WTC11 (cell line): ENCODE measurements around the gene FAM136A. TPM values are rescaled to one million over a fixed set of nuclear protein-coding genes. Genes with fewer than 3 reads are reported as not detected.
"Not testable (repeated sequence)": the region's sequence is repeated elsewhere in the genome, so short reads cannot be mapped to it uniquely, and the experiment has no call there.

Experiments
- ATAC-seq: fragments of 200-7000 bp; cut with Tn5 transposase; 2 replicates; pipeline ENCODE4 v1.10.0; 2021; ENCODE audit warnings: mild to moderate bottlenecking, moderate library complexity
- CTCF ChIA-PET: fragments of 300-600 bp; sonication (Branson Sonifier 250); formaldehyde crosslinking; loops from one replicate; lab custom pipeline; 2021; ENCODE audit warnings: antibody characterized with exemption; lab: Charles Lee
- POLR2A ChIA-PET: fragments of 350-600 bp; sonication (Branson Sonifier 250); formaldehyde crosslinking; loops from one replicate; lab custom pipeline; 2021; ENCODE audit warnings: antibody characterized with exemption; lab: Charles Lee
- DNase-seq: peaks from one replicate; pipeline ENCODE4 v3.0.0; 2021; ENCODE audit warnings: low spot score
- H3K27ac Mint-ChIP-seq: 2 replicates; pipeline ENCODE4 v1.8.0; 2021; ENCODE audit warnings: mixed read lengths
- H3K27me3 Mint-ChIP-seq: 2 replicates; pipeline ENCODE4 v1.8.0; 2021; ENCODE audit warnings: low read depth, mild to moderate bottlenecking, moderate library complexity, mixed read lengths
- H3K36me3 Mint-ChIP-seq: 2 replicates; pipeline ENCODE4 v1.8.0; 2021; ENCODE audit warnings: mixed read lengths
- H3K4me1 Mint-ChIP-seq: 2 replicates; pipeline ENCODE4 v1.8.0; 2022; ENCODE audit warnings: mixed read lengths
- H3K4me3 Mint-ChIP-seq: 2 replicates; pipeline ENCODE4 v1.8.0; 2021; ENCODE audit warnings: mild to moderate bottlenecking, moderate library complexity, mixed read lengths
- H3K9me3 Mint-ChIP-seq: 2 replicates; pipeline ENCODE4 v1.8.0; 2021; ENCODE audit warnings: mixed read lengths
- AR ChIP-seq: fragments of 250-450 bp; sonication (Bioruptor Pico); IDR thresholded peaks from 2 replicates; pipeline ENCODE4 v1.9.0; 2021; ENCODE audit warnings: mild to moderate bottlenecking
- ATF2 ChIP-seq: sonication (generic); formaldehyde crosslinking; IDR thresholded peaks from 2 replicates; pipeline ENCODE4 v1.8.1; 2022; ENCODE audit warnings: low read depth, missing genetic modification reagents, borderline replicate concordance
- ATF6 ChIP-seq: sonication (generic); formaldehyde crosslinking; IDR thresholded peaks from 2 replicates; pipeline ENCODE4 v1.8.1; 2023; ENCODE audit warnings: mild to moderate bottlenecking, missing genetic modification reagents
- ETV6 ChIP-seq: sonication (generic); formaldehyde crosslinking; IDR thresholded peaks from 2 replicates; pipeline ENCODE4 v1.8.1; 2022; ENCODE audit warnings: mild to moderate bottlenecking, missing genetic modification reagents
- FOXJ3 ChIP-seq: sonication (generic); formaldehyde crosslinking; IDR thresholded peaks from 2 replicates; pipeline ENCODE4 v1.9.0; 2021; ENCODE audit warnings: missing genetic modification reagents, mild to moderate bottlenecking, borderline replicate concordance
- HMGA2 ChIP-seq: fragments of 250-450 bp; sonication (Bioruptor Pico); IDR thresholded peaks from 2 replicates; pipeline ENCODE4 v1.4.0; 2021; ENCODE audit warnings: mild to moderate bottlenecking, moderate library complexity
- TP53 ChIP-seq: sonication (generic); formaldehyde crosslinking; IDR thresholded peaks from 2 replicates; pipeline ENCODE4 v1.8.1; 2023; ENCODE audit warnings: mild to moderate bottlenecking, missing genetic modification reagents
- ZNF416 ChIP-seq: fragments of 250-450 bp; sonication (Bioruptor Pico); IDR thresholded peaks from 2 replicates; pipeline ENCODE4 v1.9.0; 2021; ENCODE audit warnings: mild to moderate bottlenecking, inconsistent platforms
- ZNF532 ChIP-seq: fragments of 250-450 bp; sonication (Bioruptor Pico); IDR thresholded peaks from 2 replicates; pipeline ENCODE4 v1.9.0; 2021; ENCODE audit warnings: mild to moderate bottlenecking, borderline replicate concordance
- total RNA-seq: library from RNA; stranded (reverse); gene quantifications from 3 replicates; pipeline ENCODE4 v1.2.3, GENCODE V29; 2021
- TF ChIP-seq, protein P1 (sequence below): sonication (generic); formaldehyde crosslinking; IDR thresholded peaks from 2 replicates; pipeline ENCODE4 v1.8.1; 2022; ENCODE audit warnings: mild to moderate bottlenecking, moderate library complexity, missing genetic modification reagents
- TF ChIP-seq, protein P2 (sequence below): sonication (generic); formaldehyde crosslinking; IDR thresholded peaks from 2 replicates; pipeline ENCODE4 v1.8.0; 2022; ENCODE audit warnings: missing genetic modification reagents
- TF ChIP-seq, protein P3 (sequence below): fragments of 250-450 bp; sonication (Bioruptor Pico); IDR thresholded peaks from 2 replicates; pipeline ENCODE4 v1.8.0; 2021; ENCODE audit warnings: mild to moderate bottlenecking

The FAM136A gene
- total RNA-seq, 1 experiment from 2014 or later, result 83.9 TPM

- peaks cover 19% of the 10 kb centered on the region for H3K4me1 Mint-ChIP-seq
- H3K27me3 Mint-ChIP-seq, result peaks cover 5% of the 10 kb centered on the region; the same call in 1 of the 2 replicates
- H3K4me3 Mint-ChIP-seq, result peak overlapping the region; percentile 84
- TF ChIP-seq FOXJ3 (CRISPR knock-in tag) (no peak), ATF6 (CRISPR knock-in tag) (no peak), HMGA2 (CRISPR knock-in tag) (no peak)
- TF ChIP-seq, protein P1, sequence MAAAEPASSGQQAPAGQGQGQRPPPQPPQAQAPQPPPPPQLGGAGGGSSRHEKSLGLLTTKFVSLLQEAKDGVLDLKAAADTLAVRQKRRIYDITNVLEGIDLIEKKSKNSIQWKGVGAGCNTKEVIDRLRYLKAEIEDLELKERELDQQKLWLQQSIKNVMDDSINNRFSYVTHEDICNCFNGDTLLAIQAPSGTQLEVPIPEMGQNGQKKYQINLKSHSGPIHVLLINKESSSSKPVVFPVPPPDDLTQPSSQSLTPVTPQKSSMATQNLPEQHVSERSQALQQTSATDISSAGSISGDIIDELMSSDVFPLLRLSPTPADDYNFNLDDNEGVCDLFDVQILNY (CRISPR knock-in tag), result no peak
- TF ChIP-seq, protein P2, sequence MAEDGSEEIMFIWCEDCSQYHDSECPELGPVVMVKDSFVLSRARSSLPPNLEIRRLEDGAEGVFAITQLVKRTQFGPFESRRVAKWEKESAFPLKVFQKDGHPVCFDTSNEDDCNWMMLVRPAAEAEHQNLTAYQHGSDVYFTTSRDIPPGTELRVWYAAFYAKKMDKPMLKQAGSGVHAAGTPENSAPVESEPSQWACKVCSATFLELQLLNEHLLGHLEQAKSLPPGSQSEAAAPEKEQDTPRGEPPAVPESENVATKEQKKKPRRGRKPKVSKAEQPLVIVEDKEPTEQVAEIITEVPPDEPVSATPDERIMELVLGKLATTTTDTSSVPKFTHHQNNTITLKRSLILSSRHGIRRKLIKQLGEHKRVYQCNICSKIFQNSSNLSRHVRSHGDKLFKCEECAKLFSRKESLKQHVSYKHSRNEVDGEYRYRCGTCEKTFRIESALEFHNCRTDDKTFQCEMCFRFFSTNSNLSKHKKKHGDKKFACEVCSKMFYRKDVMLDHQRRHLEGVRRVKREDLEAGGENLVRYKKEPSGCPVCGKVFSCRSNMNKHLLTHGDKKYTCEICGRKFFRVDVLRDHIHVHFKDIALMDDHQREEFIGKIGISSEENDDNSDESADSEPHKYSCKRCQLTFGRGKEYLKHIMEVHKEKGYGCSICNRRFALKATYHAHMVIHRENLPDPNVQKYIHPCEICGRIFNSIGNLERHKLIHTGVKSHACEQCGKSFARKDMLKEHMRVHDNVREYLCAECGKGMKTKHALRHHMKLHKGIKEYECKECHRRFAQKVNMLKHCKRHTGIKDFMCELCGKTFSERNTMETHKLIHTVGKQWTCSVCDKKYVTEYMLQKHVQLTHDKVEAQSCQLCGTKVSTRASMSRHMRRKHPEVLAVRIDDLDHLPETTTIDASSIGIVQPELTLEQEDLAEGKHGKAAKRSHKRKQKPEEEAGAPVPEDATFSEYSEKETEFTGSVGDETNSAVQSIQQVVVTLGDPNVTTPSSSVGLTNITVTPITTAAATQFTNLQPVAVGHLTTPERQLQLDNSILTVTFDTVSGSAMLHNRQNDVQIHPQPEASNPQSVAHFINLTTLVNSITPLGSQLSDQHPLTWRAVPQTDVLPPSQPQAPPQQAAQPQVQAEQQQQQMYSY (CRISPR knock-in tag), result no peak
- no peak for DNase-seq
- ChIA-PET CTCF (interaction anchor here (0.9 to 3.9 kb wide), 7 partner anchors 7 to 386 kb away, joined by 3 to 58 read pairs (median 10); partner anchors contain the start of gene SNRPG), POLR2A (no interaction called here)
- peak overlapping the region; percentile 89 for H3K27ac Mint-ChIP-seq
- H3K36me3 Mint-ChIP-seq, result peaks cover 42% of the 10 kb centered on the region
- no peak for ATAC-seq
- peaks cover 9% of the 10 kb centered on the region for H3K9me3 Mint-ChIP-seq
Measured at GRCh38 chr2:70300771-70301343, 1.0 kb downstream of the FAM136A start.

DNA sequence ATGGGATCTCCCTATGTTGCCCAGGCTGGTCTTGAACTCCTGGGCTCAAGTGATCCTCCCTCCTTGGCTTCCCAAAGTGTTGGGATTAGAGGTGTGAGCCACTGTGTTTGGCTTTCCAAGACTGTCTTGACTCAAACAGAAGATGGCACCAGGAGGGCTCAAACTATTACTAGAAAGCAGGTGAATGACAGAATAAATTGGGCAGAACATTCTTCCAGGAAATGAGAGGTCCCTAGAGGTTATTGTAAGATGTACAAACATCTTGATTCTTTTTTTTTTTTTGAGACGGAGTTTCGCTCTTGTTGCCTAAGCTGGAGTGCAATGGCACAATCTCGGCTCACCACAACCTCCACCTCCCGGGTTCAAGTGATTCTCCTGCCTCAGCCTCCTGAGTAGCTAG lies 4.0 kb downstream of the FAM136A start:
- H3K27ac Mint-ChIP-seq, DNase-seq, H3K9me3 Mint-ChIP-seq, H3K4me3 Mint-ChIP-seq, POLR2A ChIA-PET, H3K27me3 Mint-ChIP-seq, ATAC-seq, H3K4me1 Mint-ChIP-seq, CTCF ChIA-PET: not testable (repeated sequence)
- H3K36me3 Mint-ChIP-seq, result peaks cover 38% of the 10 kb centered on the region

- CTCF ChIA-PET, result interaction anchor here (1.5 kb wide), 1 partner anchor 26 kb away, joined by 4 read pairs; the partner anchor contains the start of gene PCYOX1
- peak overlapping the region; percentile 55; the same call in 1 of the 2 replicates for H3K27ac Mint-ChIP-seq
- H3K9me3 Mint-ChIP-seq, result no peaks in the 10 kb centered on the region
- H3K4me3 Mint-ChIP-seq, result no peak overlapping the region
- H3K36me3 Mint-ChIP-seq, result peaks cover 80% of the 10 kb centered on the region
- no peaks in the 10 kb centered on the region for H3K27me3 Mint-ChIP-seq
- ATAC-seq, result no peak
- H3K4me1 Mint-ChIP-seq, result no peaks in the 10 kb centered on the region
- POLR2A ChIA-PET, result interaction anchor here (0.6 to 2.3 kb wide), 3 partner anchors 10 to 26 kb away, joined by 3 to 10 read pairs (median 5); partner anchors contain the start of genes PCYOX1 and SNRPG
- no peak for DNase-seq
- TF ChIP-seq TP53 (CRISPR knock-in tag) (no peak), ZNF532 (CRISPR knock-in tag) (no peak), ZNF416 (no peak), ATF2 (CRISPR knock-in tag) (no peak), AR (CRISPR knock-in tag) (no peak), ETV6 (CRISPR knock-in tag) (no peak)
- TF ChIP-seq, protein P3, sequence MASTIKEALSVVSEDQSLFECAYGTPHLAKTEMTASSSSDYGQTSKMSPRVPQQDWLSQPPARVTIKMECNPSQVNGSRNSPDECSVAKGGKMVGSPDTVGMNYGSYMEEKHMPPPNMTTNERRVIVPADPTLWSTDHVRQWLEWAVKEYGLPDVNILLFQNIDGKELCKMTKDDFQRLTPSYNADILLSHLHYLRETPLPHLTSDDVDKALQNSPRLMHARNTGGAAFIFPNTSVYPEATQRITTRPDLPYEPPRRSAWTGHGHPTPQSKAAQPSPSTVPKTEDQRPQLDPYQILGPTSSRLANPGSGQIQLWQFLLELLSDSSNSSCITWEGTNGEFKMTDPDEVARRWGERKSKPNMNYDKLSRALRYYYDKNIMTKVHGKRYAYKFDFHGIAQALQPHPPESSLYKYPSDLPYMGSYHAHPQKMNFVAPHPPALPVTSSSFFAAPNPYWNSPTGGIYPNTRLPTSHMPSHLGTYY, result no peak
Measured at GRCh38 chr2:70283500-70284191, 18.2 kb downstream of the FAM136A start.
